Naive thymus-derived CD4-positive, alpha-beta T cell (primary cell): Measurements from ENCODE around the gene CCDC148. TPM values are rescaled to one million over a fixed set of nuclear protein-coding genes. Genes with fewer than 3 reads are reported as not detected.
"Not testable (repeated sequence)": the region's sequence is repeated elsewhere in the genome, so short reads cannot be mapped to it uniquely, and the experiment has no call there.

ENCODE experiments used
- ATAC-seq: fragments of 150-1000 bp; cut with Tn5 transposase; 2 replicates; pipeline ENCODE4 v1.10.0; 2021; ENCODE audit warnings: mild to moderate bottlenecking, moderate library complexity
- CTCF ChIA-PET: fragments of 350-600 bp; sonication (Branson Sonifier 250); formaldehyde crosslinking; loops from one replicate; lab custom pipeline; 2021; ENCODE audit warnings: antibody characterized with exemption; lab: Charles Lee
- POLR2A ChIA-PET: fragments of 350-600 bp; sonication (Branson Sonifier 250); formaldehyde crosslinking; loops from one replicate; lab custom pipeline; 2021; ENCODE audit warnings: antibody characterized with exemption, inconsistent platforms; lab: Charles Lee
- DNase-seq, 9 donors: peaks; one replicate each; pipeline versions ENCODE4 v3.0.0 to v3.0.0-alpha.2; 2020 to 2022; ENCODE audit warnings: mixed read lengths in 1 of 9
- H3K27ac ChIP-seq: one replicate; pipeline ENCODE4 v1.7.0; 2013; ENCODE audit warnings: mild to moderate bottlenecking, low read depth, low read length, moderate library complexity
- H3K27me3 ChIP-seq, 2 donors: one replicate each; pipeline ENCODE4 v1.7.0; 2013; ENCODE audit warnings: low read length in 2 of 2, mild to moderate bottlenecking in 2 of 2, moderate library complexity in 2 of 2; ENCODE audit not compliant: control insufficient read depth in 2 of 2, insufficient read depth in 2 of 2
- H3K36me3 ChIP-seq, 3 experiments: 1 replicate in 2 of 3; 2 replicates in 1 of 3; pipeline ENCODE4 v1.7.0; 2013; ENCODE audit warnings: low read length in 3 of 3, mild to moderate bottlenecking in 3 of 3, moderate library complexity in 1 of 3; ENCODE audit not compliant: insufficient read depth in 3 of 3, control insufficient read depth in 2 of 3
- H3K4me1 ChIP-seq, 2 donors: one replicate each; pipeline ENCODE4 v1.7.0; 2013; ENCODE audit warnings: low read length in 2 of 2, mild to moderate bottlenecking in 2 of 2, moderate library complexity in 1 of 2; ENCODE audit not compliant: control insufficient read depth in 2 of 2, insufficient read depth in 2 of 2
- H3K4me3 ChIP-seq: 2 replicates; pipeline ENCODE4 v1.7.0; 2013; ENCODE audit warnings: mild to moderate bottlenecking, low read length
- H3K9me3 ChIP-seq, 3 experiments: 1 replicate in 2 of 3; 2 replicates in 1 of 3; pipeline ENCODE4 v1.7.0; 2013; ENCODE audit warnings: low read length in 3 of 3; ENCODE audit not compliant: control insufficient read depth in 2 of 3
- H3K27ac Mint-ChIP-seq, 9 donors: one replicate each; pipeline ENCODE4 v1.8.0; 2020 to 2022; ENCODE audit warnings: mixed read lengths in 9 of 9, mild to moderate bottlenecking in 8 of 9, moderate library complexity in 5 of 9, inconsistent platforms in 2 of 9
- H3K27me3 Mint-ChIP-seq, 5 donors: one replicate each; pipeline ENCODE4 v1.8.0; 2021 to 2022; ENCODE audit warnings: mixed read lengths in 5 of 5, mild to moderate bottlenecking in 1 of 5
- H3K36me3 Mint-ChIP-seq, 5 donors: one replicate each; pipeline ENCODE4 v1.8.0; 2020 to 2022; ENCODE audit warnings: mixed read lengths in 5 of 5, mild to moderate bottlenecking in 3 of 5, inconsistent platforms in 1 of 5
- H3K4me1 Mint-ChIP-seq, 7 donors: one replicate each; pipeline ENCODE4 v1.8.0; 2020 to 2022; ENCODE audit warnings: mixed read lengths in 7 of 7, mild to moderate bottlenecking in 3 of 7, inconsistent platforms in 1 of 7
- H3K4me3 Mint-ChIP-seq, 10 donors: one replicate each; pipeline ENCODE4 v1.8.0; 2020 to 2022; ENCODE audit warnings: mild to moderate bottlenecking in 10 of 10, mixed read lengths in 10 of 10, moderate library complexity in 6 of 10, inconsistent platforms in 2 of 10
- H3K9me3 Mint-ChIP-seq, 11 donors: one replicate each; pipeline ENCODE4 v1.8.0; 2020 to 2022; ENCODE audit warnings: mixed read lengths in 11 of 11, mild to moderate bottlenecking in 4 of 11, inconsistent platforms in 1 of 11, moderate library complexity in 1 of 11
- intact Hi-C, 2 donors: fragments of 100-400 bp; cut with micrococcal nuclease; formaldehyde crosslinking; loops; one replicate each; pipeline ENCODE4 v1.15.1; 2023
- polyA plus RNA-seq, 2 donors: library from polyadenylated mRNA; unstranded; fragments of 300-500 nt; fragmentation: Illumina TruSeq; gene quantifications; one replicate each; pipeline ENCODE4 v1.2.3, GENCODE V29; 2021
- total RNA-seq, 6 experiments: library from RNA in 5 of 6; stranded (reverse) in 5 of 6; gene quantifications; 1 replicate in 5 of 6; 2 replicates in 1 of 6; pipeline ENCODE4 v1.2.3 and lab custom pipeline; 2021 to 2026

Gene CCDC148
- total and polyA plus RNA-seq, 7 experiments from 2014 or later: 0.14 to 0.54 TPM; not detected in 5

GRCh38 chr2:158457092-158457825 is 706 bp upstream of the CCDC148 start:
- peaks cover 0 to 3% (median 0%) of the 10 kb centered on the region in 11 donors for H3K9me3 Mint-ChIP-seq
- H3K4me1 ChIP-seq: peaks cover 0 to 11% of the 10 kb centered on the region in 2 donors
- peak overlapping the region; percentile 71 for H3K4me3 ChIP-seq
- H3K27ac ChIP-seq: peak overlapping the region; percentile 70
- H3K27me3 ChIP-seq: no peaks in the 10 kb centered on the region
- intact Hi-C loops: loop anchor here (2.0 to 10.0 kb wide), 19 partner anchors 90 to 1448 kb away; partner anchors contain the start of genes ACVR1C (in 1 of the 2), CYTIP (in 1 of the 2), LY75 (in 1 of the 2) and MARCHF7 (in 1 of the 2)
- peaks cover 0 to 7% (median 0%) of the 10 kb centered on the region in 3 experiments for H3K36me3 ChIP-seq
- peak overlapping the region; percentile 70 to 89 (median 82) for H3K27ac Mint-ChIP-seq
- peak; percentile 24 for ATAC-seq
- POLR2A ChIA-PET: interaction anchor here (1.6 to 2.1 kb wide), 2 partner anchors 18 to 20 kb away, joined by 6 to 7 read pairs; no protein-coding TSS in a partner anchor
- peak overlapping the region; percentile 88 to 97 (median 94) for H3K4me3 Mint-ChIP-seq
- H3K36me3 Mint-ChIP-seq: peaks cover 0 to 4% (median 0%) of the 10 kb centered on the region in 5 donors
- peaks cover 13 to 29% (median 22%) of the 10 kb centered on the region in 7 donors for H3K4me1 Mint-ChIP-seq
- DNase-seq: peak; percentile 28 to 66 (median 56)
- CTCF ChIA-PET: interaction anchor here (0.7 to 1.3 kb wide), 6 partner anchors 8 to 832 kb away, joined by 3 read pairs; no protein-coding TSS in a partner anchor
- peaks cover 0 to 45% (median 0%) of the 10 kb centered on the region in 5 donors for H3K27me3 Mint-ChIP-seq
- H3K9me3 ChIP-seq: no peaks in the 10 kb centered on the region

GRCh38 chr2:158443606-158444005 is 12.9 kb downstream of the CCDC148 start:
- no peaks in the 10 kb centered on the region for H3K36me3 Mint-ChIP-seq
- peaks cover 0 to 13% (median 1%) of the 10 kb centered on the region in 11 donors for H3K9me3 Mint-ChIP-seq
- H3K4me1 Mint-ChIP-seq: no peaks in the 10 kb centered on the region
- no peaks in the 10 kb centered on the region for H3K9me3 ChIP-seq
- ChIA-PET POLR2A (no interaction called here), CTCF (no interaction called here)
- H3K27me3 Mint-ChIP-seq: peaks cover 0 to 6% (median 0%) of the 10 kb centered on the region in 5 donors
- H3K27ac Mint-ChIP-seq: no peak overlapping the region
- no peaks in the 10 kb centered on the region for H3K27me3 ChIP-seq
- no peaks in the 10 kb centered on the region for H3K36me3 ChIP-seq
- DNase-seq (no peak), ATAC-seq (no peak)
- intact Hi-C loops: no loop called here
- no peak overlapping the region for H3K27ac ChIP-seq
- no peak overlapping the region for H3K4me3 Mint-ChIP-seq
- H3K4me1 ChIP-seq: no peaks in the 10 kb centered on the region
- H3K4me3 ChIP-seq: no peak overlapping the region

GRCh38 chr2:158439062-158439461 is 17.5 kb downstream of the CCDC148 start:
- H3K27me3 ChIP-seq, intact Hi-C loops, POLR2A ChIA-PET, H3K36me3 ChIP-seq, H3K4me1 ChIP-seq, DNase-seq, H3K36me3 Mint-ChIP-seq, H3K4me3 Mint-ChIP-seq, H3K4me3 ChIP-seq, H3K27me3 Mint-ChIP-seq, H3K27ac Mint-ChIP-seq, CTCF ChIA-PET, H3K27ac ChIP-seq, ATAC-seq, H3K4me1 Mint-ChIP-seq, H3K9me3 ChIP-seq: not testable (repeated sequence)
- H3K9me3 Mint-ChIP-seq: peaks cover 0 to 31% (median 6%) of the 10 kb centered on the region in 11 donors

DNA sequence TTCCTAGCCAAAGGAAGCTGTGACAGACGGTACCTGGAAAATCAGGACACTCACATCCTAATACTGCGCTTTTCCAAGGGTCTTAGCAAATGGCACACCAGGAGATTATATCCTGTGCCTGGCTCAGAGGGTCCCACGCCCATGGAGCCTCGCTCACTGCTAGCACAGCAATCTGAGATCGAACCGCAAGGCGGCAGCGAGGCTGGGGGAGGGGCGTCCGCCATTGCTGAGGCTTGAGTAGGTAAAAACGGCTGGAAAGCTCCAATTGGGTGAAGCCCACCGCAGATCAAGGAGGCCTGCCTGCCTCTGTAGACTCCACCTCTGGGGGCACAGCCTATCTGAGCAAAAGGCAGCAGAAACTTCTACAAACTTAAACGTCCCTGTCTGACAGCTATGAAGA is 22.8 kb downstream of the CCDC148 start:
- H3K27ac ChIP-seq, H3K4me1 ChIP-seq, H3K36me3 ChIP-seq, H3K9me3 ChIP-seq, CTCF ChIA-PET, H3K4me3 ChIP-seq, ATAC-seq, POLR2A ChIA-PET, H3K4me1 Mint-ChIP-seq, H3K4me3 Mint-ChIP-seq, DNase-seq, H3K27me3 ChIP-seq, intact Hi-C loops, H3K27ac Mint-ChIP-seq: not testable (repeated sequence)
- H3K27me3 Mint-ChIP-seq: peaks cover 0 to 14% (median 0%) of the 10 kb centered on the region in 5 donors
- H3K36me3 Mint-ChIP-seq: peaks cover 0 to 14% (median 7%) of the 10 kb centered on the region in 5 donors
- peaks cover 3 to 58% (median 19%) of the 10 kb centered on the region in 11 donors for H3K9me3 Mint-ChIP-seq

- peaks cover 0 to 22% (median 7%) of the 10 kb centered on the region in 5 donors for H3K36me3 Mint-ChIP-seq
- no peaks in the 10 kb centered on the region for H3K4me1 ChIP-seq
- ATAC-seq (no peak), DNase-seq (no peak)
- no peaks in the 10 kb centered on the region for H3K27me3 ChIP-seq
- H3K27ac Mint-ChIP-seq: no peak overlapping the region
- peaks cover 0 to 21% (median 8%) of the 10 kb centered on the region in 5 donors for H3K27me3 Mint-ChIP-seq
- ChIA-PET CTCF (no interaction called here), POLR2A (no interaction called here)
- no peaks in the 10 kb centered on the region for H3K9me3 ChIP-seq
- no peak overlapping the region for H3K4me3 Mint-ChIP-seq
- H3K9me3 Mint-ChIP-seq: peaks cover 6 to 57% (median 24%) of the 10 kb centered on the region in 11 donors
- H3K4me1 Mint-ChIP-seq: no peaks in the 10 kb centered on the region
- no peak overlapping the region for H3K27ac ChIP-seq
- intact Hi-C loops: no loop called here
- H3K36me3 ChIP-seq: no peaks in the 10 kb centered on the region
- no peak overlapping the region for H3K4me3 ChIP-seq
These were observed 24.4 kb downstream of the CCDC148 start for GRCh38 chr2:158432117-158432516.

GRCh38 chr2:158414538-158414937 is 42.0 kb downstream of the CCDC148 start:
- no peaks in the 10 kb centered on the region for H3K27me3 ChIP-seq
- H3K9me3 Mint-ChIP-seq: peaks cover 9 to 56% (median 27%) of the 10 kb centered on the region in 11 donors
- H3K4me3 ChIP-seq: no peak overlapping the region
- H3K4me3 Mint-ChIP-seq: no peak overlapping the region
- H3K27ac ChIP-seq: no peak overlapping the region
- no peak overlapping the region for H3K27ac Mint-ChIP-seq
- H3K4me1 ChIP-seq: no peaks in the 10 kb centered on the region
- ChIA-PET POLR2A (no interaction called here), CTCF (no interaction called here)
- no peaks in the 10 kb centered on the region for H3K36me3 ChIP-seq
- no peaks in the 10 kb centered on the region for H3K4me1 Mint-ChIP-seq
- H3K9me3 ChIP-seq: peaks cover 0 to 21% (median 0%) of the 10 kb centered on the region in 3 experiments
- no peak for ATAC-seq
- intact Hi-C loops: no loop called here
- H3K27me3 Mint-ChIP-seq: peaks cover 0 to 33% (median 27%) of the 10 kb centered on the region in 5 donors
- DNase-seq: no peak
- peaks cover 0 to 21% (median 4%) of the 10 kb centered on the region in 5 donors for H3K36me3 Mint-ChIP-seq
